Measurements from ENCODE around the gene TEX22.

Gene TEX22

DNA sequence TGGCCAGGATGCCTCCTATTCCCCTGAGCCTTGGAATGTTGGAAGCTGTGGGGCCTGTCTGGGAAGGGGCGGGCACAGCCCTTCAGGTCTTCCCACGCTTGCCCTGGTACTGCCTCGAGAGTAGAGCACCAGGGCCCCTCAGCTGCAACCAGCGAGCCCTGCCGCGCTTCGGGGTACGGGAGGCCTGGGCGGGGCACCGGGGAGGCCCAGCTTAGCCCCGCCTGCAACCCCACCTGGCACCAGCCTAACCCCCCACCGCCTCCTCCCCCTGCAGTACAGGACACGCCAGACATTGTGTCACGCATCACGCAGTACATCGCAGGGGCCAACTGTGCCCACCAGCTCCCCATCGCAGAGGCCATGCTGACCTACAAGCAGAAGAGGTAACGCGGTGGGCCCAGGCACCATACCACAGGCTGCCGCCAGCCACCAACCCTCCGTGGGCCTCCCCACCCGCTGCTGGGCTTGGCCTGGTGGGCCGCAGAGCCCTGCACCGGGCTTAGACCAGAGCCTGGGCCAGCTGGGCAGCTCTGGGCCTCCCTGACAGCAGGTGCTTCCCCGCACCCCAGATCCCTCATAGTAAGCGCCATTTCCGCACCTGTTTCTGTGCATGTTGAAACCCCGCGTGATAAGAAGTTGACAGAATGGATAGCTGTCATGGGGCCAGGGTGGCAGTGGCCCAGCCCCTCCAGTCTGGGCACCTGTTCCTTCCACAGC, 13.6 kb upstream of the TEX22 start:
- no peak for DNase-seq (ENCODE audit: low spot score)

GRCh38 chr14:105385322-105385637, 13.1 kb upstream of the TEX22 start:
- no peak for DNase-seq (ENCODE audit: low spot score)

- DNase-seq (ENCODE audit: low spot score) = no peak
Observed at GRCh38 chr14:105385698-105386365, 12.5 kb upstream of the TEX22 start.

DNA sequence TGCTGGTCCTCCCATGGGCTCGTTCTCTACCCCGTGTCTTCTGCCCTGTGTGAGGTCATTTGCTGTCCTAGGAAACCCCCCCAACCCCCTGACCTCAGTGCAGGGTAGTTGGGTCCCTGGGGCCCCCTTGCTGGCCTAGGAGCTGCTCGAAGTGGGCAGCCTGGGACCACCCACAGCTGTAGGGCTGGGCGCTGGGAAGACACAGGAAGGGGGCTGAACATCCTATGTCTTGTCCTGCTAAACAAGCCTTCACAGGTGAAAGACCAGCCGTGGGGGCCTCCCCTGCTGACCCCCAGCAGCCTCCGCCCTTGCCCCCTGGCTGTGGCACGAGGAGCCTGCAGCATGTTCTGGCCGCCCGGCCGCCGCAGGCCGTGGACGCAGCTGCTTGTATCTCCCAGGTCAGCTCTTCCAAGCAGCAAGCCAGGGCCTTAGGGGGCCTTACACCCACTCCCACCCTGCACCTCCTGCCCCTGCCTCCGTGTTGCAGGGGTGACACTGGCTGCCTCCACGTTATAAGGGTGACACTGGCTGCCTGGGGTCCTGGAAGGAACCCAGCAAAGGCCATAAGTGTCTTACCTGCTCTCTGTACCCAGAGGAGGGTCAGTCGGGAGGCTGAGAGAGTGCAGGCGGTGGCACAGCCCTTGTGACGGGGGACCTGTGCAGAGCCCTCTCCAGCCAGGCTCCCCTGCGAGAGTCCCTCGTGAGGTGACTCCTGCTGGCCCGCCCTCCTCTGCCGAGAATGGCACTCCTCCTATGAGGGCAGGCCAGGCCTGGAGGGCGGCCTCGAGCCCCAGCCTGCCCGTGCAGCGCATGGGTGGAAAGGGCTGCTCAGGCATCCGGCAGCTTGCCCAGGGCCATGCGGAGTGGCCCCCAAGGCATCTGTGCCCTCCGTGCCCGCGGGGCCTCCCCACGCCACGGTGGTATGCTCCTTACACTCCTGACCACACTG, 11.5 kb upstream of the TEX22 start:
- DNase-seq (ENCODE audit: low spot score) = no peak

DNA sequence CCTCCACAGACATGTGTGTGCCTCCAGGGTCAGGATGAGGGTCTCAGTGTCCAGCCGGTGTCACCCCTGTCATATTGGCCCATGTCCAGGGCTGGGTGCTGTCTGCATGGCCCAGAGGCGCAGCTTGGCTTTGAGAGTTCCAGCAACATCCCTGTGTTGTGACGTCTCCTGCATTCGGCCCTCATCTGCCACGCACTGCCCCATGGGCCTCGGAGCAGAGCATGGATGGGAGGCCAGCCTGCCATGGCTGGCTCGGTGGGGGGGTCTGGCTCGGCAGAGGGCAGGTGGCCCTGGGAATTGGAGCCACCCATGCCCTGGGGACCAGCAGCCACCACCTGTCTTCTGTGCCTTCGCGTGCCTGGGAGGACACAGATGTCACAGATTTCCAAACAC, 10.8 kb upstream of the TEX22 start:
- DNase-seq (ENCODE audit: low spot score) = no peak

DNA sequence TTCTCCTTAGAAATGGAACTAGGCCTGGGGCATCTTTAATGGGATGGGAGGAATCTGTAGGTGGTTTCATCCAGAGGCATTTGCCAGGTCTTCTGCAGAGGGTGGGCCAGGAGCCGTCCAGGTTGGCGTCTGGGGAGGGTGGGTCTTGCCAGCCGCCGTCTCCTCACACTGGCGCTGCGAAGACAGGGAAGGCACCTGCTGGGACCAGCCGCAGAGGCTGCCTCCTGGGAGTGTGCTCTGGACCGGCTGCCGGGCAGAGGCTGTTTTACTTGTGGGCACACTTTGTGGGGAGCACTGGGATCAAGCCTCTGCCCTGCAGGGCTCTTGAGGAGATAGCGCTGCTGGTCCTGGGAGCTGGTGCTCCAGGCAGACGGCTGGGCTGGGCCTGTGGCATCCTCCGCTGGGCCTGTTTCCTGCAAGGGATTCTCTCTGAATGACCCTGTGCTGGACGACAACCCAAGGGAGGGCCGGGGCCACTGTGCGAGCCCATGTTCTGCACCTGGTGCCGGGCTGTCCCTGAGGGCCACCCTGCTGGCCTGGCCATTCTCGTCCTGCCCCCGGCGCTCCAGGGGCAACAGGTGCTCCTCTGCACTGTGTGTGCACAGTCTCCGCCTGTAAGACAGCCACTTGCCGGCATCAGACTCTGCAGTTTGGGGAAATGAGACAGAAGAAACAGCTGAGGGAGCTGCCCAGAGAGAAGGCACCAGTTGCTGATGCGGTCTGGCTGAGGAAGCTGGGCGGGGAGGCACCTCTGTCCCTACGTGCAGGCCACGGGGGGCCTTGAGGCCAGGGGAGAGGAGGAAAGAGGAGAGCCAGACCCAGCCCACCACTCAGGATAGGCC, 10.0 kb upstream of the TEX22 start:
- DNase-seq (ENCODE audit: low spot score) = no peak

GRCh38 chr14:105388976-105389375, 9.4 kb upstream of the TEX22 start:
- no peak for DNase-seq (ENCODE audit: low spot score)

- no peak for DNase-seq (ENCODE audit: low spot score)
Observed at GRCh38 chr14:105389534-105389933, 8.8 kb upstream of the TEX22 start.

GRCh38 chr14:105389976-105390848, 8.1 kb upstream of the TEX22 start:
- peak; percentile 41 for DNase-seq (ENCODE audit: low spot score)

- DNase-seq (ENCODE audit: low spot score) = no peak
Observed at GRCh38 chr14:105390849-105391500, 7.4 kb upstream of the TEX22 start.

DNA sequence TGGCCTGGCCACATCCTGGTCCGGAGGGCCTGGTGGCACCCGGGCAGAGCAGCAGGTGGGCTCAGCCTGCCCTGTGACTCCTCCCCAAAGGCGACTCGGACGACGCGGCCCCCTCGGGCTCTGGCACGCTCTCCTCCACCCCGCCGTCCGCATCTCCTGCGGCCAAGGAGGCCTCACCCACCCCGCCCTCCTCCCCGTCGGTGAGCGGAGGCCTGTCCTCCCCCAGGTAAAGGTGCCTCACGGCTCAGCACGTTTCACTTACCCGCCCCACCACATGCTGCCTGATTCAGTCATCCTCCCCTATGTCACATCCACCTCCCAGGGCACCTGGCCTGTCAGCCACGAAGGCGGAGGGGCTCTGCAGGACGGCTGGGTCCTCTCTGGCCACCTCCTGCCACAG, 6.8 kb upstream of the TEX22 start:
- no peak for DNase-seq (ENCODE audit: low spot score)

DNA sequence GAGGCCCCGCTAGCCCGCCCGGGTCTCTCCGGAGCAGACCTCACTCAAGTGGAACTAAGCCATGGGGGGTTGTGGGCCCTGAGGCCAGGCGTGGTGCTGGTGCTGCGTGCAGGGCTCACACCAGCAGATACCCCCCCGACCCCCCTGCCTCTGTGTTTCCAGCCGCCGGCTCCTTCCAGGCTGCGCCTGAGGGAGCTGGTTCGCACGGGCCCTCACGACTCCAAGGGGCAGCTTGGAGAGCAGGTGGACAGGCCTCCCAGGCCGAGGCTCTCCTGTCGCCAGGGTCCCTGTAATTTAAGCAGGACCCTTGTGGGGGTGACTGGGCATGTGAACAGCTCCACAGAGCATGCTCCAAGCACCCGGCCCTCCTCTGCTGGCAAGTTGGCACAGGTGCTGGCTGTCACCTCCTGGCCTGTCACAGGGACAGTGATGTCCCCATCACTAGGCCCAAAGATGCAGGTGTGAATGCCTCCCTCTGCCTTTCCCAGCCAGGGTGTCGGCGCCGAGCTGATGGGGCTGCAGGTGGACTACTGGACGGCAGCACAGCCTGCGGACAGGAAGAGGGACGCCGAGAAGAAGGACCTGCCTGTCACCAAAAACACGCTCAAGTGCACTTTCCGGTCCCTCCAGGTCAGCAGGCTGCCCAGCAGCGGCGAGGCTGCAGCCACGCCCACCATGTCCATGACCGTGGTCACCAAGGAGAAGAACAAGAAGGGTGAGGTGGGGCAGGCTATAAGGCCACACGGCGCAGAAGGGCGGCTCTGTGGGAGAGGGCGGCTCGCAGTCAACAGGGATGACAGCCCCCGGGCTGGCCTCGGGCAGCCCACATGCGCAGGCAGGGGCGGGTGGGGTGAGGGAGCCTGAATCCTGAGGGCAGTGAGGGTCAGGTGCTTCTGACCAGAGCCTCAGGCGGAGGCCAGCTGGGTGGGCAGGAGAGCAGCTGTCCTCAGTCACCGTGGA, 5.9 kb upstream of the TEX22 start:
- DNase-seq (ENCODE audit: low spot score) = no peak

- DNase-seq (ENCODE audit: low spot score) = no peak
Observed at GRCh38 chr14:105393151-105393550, 5.2 kb upstream of the TEX22 start.

DNA sequence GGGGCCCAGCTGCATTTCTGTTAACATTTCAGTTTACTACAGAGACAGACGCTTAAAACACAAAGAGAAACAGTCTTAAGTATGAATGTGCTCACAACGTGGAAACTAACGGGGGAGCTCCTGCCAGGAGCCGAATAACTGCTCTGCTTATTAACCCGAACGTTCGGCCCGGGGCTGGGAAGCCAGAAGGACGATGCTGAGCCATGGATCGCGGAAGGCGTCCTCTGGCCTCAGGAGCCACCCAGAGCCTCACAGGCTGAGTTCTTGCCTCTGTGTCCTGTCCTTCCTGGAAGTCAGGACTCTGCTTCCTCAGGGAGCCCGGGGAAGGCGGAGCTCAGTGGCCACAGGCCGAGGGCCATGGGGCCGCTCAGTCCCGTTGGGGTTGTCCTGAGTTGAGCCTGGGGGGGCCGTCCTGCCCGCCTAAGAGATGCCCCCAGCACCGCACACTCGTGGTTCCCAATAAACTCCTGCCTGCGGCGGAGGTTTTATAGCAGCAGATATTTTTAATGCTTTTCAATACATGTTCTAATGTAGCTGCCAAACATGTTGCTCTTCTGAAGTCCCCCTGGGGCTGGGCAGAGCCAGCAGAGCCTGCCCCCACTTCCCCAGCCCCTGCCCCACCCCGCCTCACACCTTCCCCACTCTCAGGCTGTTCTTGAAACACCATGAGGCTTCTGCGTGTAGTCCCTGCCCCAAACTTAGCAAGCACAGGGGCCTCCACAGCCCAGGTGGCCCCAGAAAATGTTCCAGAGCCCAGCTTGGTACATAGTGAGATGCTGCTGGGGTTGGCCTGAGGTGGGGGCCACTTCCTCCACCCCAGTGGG, 3.4 kb upstream of the TEX22 start:
- DNase-seq (ENCODE audit: low spot score) = no peak

GRCh38 chr14:105395538-105395854, 2.8 kb upstream of the TEX22 start:
- no peak for DNase-seq (ENCODE audit: low spot score)

DNA sequence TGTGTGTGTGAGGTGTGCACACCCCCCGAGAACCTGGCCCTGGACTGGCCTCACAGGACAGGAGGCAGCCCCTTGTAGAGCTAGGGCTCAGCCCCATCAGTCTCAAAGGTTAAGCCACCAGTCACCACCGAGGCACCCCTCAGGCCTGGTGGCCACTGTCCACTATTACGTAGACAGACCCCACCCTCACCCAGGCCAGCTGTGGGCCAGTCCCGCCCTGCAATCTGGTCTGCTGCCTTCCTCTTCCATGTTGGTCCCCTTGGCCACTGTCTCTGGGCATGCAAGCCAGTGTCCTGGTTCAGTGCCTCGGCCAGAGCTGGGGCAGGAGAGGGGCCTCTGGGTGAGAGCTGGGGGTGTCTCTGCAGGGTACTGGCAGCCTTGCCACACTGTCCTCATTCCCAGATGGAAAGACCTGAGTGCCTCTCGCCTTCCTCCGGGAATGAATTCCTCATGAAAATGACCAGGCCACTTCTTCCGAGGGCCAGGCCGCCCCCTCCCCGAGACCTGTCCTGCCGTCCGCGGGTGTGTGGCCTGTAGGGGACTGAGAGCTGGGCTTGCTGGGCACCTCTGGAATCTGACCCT, 897 bp upstream of the TEX22 start:
- DNase-seq (ENCODE audit: low spot score) = no peak

- DNase-seq (ENCODE audit: low spot score) = no peak
Observed at GRCh38 chr14:105398726-105399465, 558 bp downstream of the TEX22 start.

- no peak for DNase-seq (ENCODE audit: low spot score)
Observed at GRCh38 chr14:105399466-105399775, 1.1 kb downstream of the TEX22 start.

Data from pons (tissue), 1 donor.